B cell (primary cell): Measurements from ENCODE around the gene PARP3. TPM values are rescaled to one million over a fixed set of nuclear protein-coding genes. Genes with fewer than 3 reads are reported as not detected.
A peak's percentile ranks its signal among the peaks of the same experiment; 100 is the strongest.

Experiments
- ATAC-seq: fragments of 200-7000 bp; cut with Tn5 transposase; one replicate; pipeline ENCODE4 v1.10.0; 2021; ENCODE audit warnings: low read depth, mild to moderate bottlenecking, moderate number of reproducible peaks, moderate library complexity
- CTCF ChIA-PET: fragments of 350-600 bp; sonication (Branson Sonifier 250); formaldehyde crosslinking; loops from one replicate; lab custom pipeline; 2021; ENCODE audit warnings: antibody characterized with exemption, inconsistent platforms; lab: Charles Lee
- POLR2A ChIA-PET: fragments of 350-600 bp; sonication (Branson Sonifier 250); formaldehyde crosslinking; loops from one replicate; lab custom pipeline; 2021; ENCODE audit warnings: antibody characterized with exemption; lab: Charles Lee
- DNase-seq: peaks from one replicate; pipeline ENCODE4 v3.0.0; 2013
- H2AFZ ChIP-seq: 2 replicates; pipeline ENCODE4 v1.6.1; 2012; ENCODE audit warnings: mild to moderate bottlenecking, low read depth, low read length; ENCODE audit not compliant: insufficient read depth, poor library complexity, severe bottlenecking
- H3K27ac ChIP-seq, 2 donors: 1 replicate in 1 of 2; 2 replicates in 1 of 2; pipeline ENCODE4 v1.5.1; 2012 to 2013; ENCODE audit warnings: low read length in 2 of 2, mild to moderate bottlenecking in 2 of 2, moderate library complexity in 1 of 2
- H3K27me3 ChIP-seq, 4 experiments: fragments of 200-600 bp in 1 of 4; sonication (generic) in 1 of 4; replicated peaks in 1 of 4; 1 replicate in 2 of 4; 2 replicates in 2 of 4; pipeline versions ENCODE4 v1.6.1 to v1.7.0; 2013 to 2016; ENCODE audit warnings: low read length in 3 of 4, mild to moderate bottlenecking in 2 of 4, mixed read lengths in 1 of 4, moderate library complexity in 1 of 4; ENCODE audit not compliant: insufficient read depth in 4 of 4, control insufficient read depth in 3 of 4; ENCODE audit errors: control extremely low read depth in 1 of 4
- H3K36me3 ChIP-seq, 2 experiments: replicated peaks in 1 of 2; 1 replicate in 1 of 2; 2 replicates in 1 of 2; pipeline versions ENCODE4 v1.6.1 to v1.7.1; 2013; ENCODE audit warnings: low read length in 1 of 2; ENCODE audit not compliant: insufficient read depth in 2 of 2, control insufficient read depth in 1 of 2; ENCODE audit errors: control extremely low read depth in 1 of 2, extremely low read depth in 1 of 2
- H3K4me1 ChIP-seq, 2 donors: fragments of 200-600 bp in 1 of 2; sonication (generic) in 1 of 2; 1 replicate in 1 of 2; 2 replicates in 1 of 2; pipeline versions ENCODE4 v1.5.1 to v1.6.1; 2013 to 2017; ENCODE audit warnings: low read length in 2 of 2; ENCODE audit not compliant: control insufficient read depth in 2 of 2, insufficient read depth in 2 of 2
- H3K4me2 ChIP-seq: replicated peaks from 2 replicates; pipeline ENCODE3; 2012; ENCODE audit warnings: mild to moderate bottlenecking, low read depth, low read length; ENCODE audit not compliant: poor library complexity, severe bottlenecking
- H3K4me3 ChIP-seq, 5 experiments: fragments of 200-600 bp in 1 of 5; sonication (generic) in 1 of 5; 1 replicate in 3 of 5; 2 replicates in 2 of 5; pipeline versions ENCODE4 v1.5.1 to v1.7.0; 2011 to 2016; ENCODE audit warnings: low read length in 4 of 5, mild to moderate bottlenecking in 4 of 5, low read depth in 2 of 5, control low read depth in 1 of 5, moderate library complexity in 1 of 5; ENCODE audit not compliant: insufficient read depth in 1 of 5; ENCODE audit errors: control extremely low read depth in 1 of 5, extremely low read depth in 1 of 5
- H3K79me2 ChIP-seq: fragments of 200-600 bp; sonication (generic); one replicate; pipeline ENCODE4 v1.6.0; 2016; ENCODE audit warnings: low read length; ENCODE audit not compliant: control insufficient read depth, insufficient read depth
- H3K9ac ChIP-seq: fragments of 200-600 bp; sonication (generic); 2 replicates; pipeline ENCODE4 v1.6.1; 2017; ENCODE audit warnings: mild to moderate bottlenecking, low read length, moderate library complexity
- H3K9me3 ChIP-seq, 3 donors: one replicate each; pipeline versions ENCODE4 v1.6.1 to v1.7.1; 2013; ENCODE audit warnings: low read length in 2 of 3; ENCODE audit not compliant: control insufficient read depth in 2 of 3, insufficient read depth in 1 of 3; ENCODE audit errors: control extremely low read depth in 1 of 3
- H4K20me1 ChIP-seq: 2 replicates; pipeline ENCODE4 v1.6.0; 2012; ENCODE audit warnings: mild to moderate bottlenecking, low read length; ENCODE audit not compliant: insufficient read depth, control insufficient read depth, poor library complexity, severe bottlenecking
- H3K27ac Mint-ChIP-seq: one replicate; pipeline ENCODE4 v1.8.0; 2021; ENCODE audit warnings: mixed read lengths
- H3K27me3 Mint-ChIP-seq: one replicate; pipeline ENCODE4 v1.8.0; 2021; ENCODE audit warnings: mixed read lengths
- H3K4me1 Mint-ChIP-seq: one replicate; pipeline ENCODE4 v1.8.0; 2021; ENCODE audit warnings: mixed read lengths
- H3K4me3 Mint-ChIP-seq: one replicate; pipeline ENCODE4 v1.8.0; 2021; ENCODE audit warnings: mixed read lengths
- H3K9me3 Mint-ChIP-seq: one replicate; pipeline ENCODE4 v1.8.0; 2022; ENCODE audit warnings: mixed read lengths; ENCODE audit not compliant: insufficient read depth
- EZH2 ChIP-seq: IDR thresholded peaks from 2 replicates; pipeline ENCODE4 v1.6.1; 2012; ENCODE audit warnings: borderline replicate concordance, low read depth, mild to moderate bottlenecking, moderate library complexity, low read length; ENCODE audit not compliant: insufficient read depth, poor library complexity, severe bottlenecking
- WGBS: methylation state at CpG from one replicate; pipeline ENCODE4 v1.1.5; 2013; ENCODE audit warnings: missing lambda C conversion rate; ENCODE audit not compliant: insufficient coverage; 5-methylcytosine and 5-hydroxymethylcytosine counted together
- intact Hi-C: fragments of 100-400 bp; cut with micrococcal nuclease; formaldehyde crosslinking; loops from one replicate; pipeline ENCODE4 v1.10.0; 2022
- polyA plus RNA-seq: library from polyadenylated mRNA; depleted of rRNA; stranded (reverse); fragments of >200 nt; gene quantifications from 2 replicates; pipeline ENCODE4 v1.2.3, GENCODE V29; 2012
- total RNA-seq, 2 donors: library from RNA; stranded (reverse); fragments of 120-200 nt in 1 of 2; gene quantifications; 1 replicate in 1 of 2; 2 replicates in 1 of 2; pipeline versions ENCODE4 v1.2.3 to v1.2.4, GENCODE V29; 2013 to 2022
- TF ChIP-seq, protein P1 (sequence below): fragments of 200-600 bp; IDR thresholded peaks from one replicate; pipeline ENCODE4 v1.8.0; 2022; ENCODE audit warnings: antibody characterized with exemption, mild to moderate bottlenecking

PARP3 gene
- total and polyA plus RNA-seq, 2 donors (not counting 1 experiment from before 2014, with no cell fraction given), result 17.7 to 29.7 TPM

GRCh38 chr3:51968170-51968775, 26.1 kb downstream of the PARP3 start:
- POLR2A ChIA-PET, result interaction anchor here (1.4 to 1.5 kb wide), 2 partner anchors 9 to 15 kb away, joined by 3 to 4 read pairs; no protein-coding TSS in a partner anchor
- 46% methylated on average over 2 of the region's 11 CpGs for WGBS
- peak overlapping the region in 1 of 2 donors; percentile 56 for H3K27ac ChIP-seq

More at GRCh38 chr3:51968170-51968775, 26.1 kb downstream of the PARP3 start:
- Histone ChIP-seq H3K4me3 (peak overlapping the region in 4 of 5 experiments; percentile 22 to 73 (median 54)), H3K4me1 (peaks cover 6 to 23% of the 10 kb centered on the region in 2 donors), H4K20me1 (no peaks in the 10 kb centered on the region), H3K79me2 (peaks cover 5% of the 10 kb centered on the region), H3K36me3 (peaks cover 0 to 3% of the 10 kb centered on the region in 2 experiments), H2AFZ (peak overlapping the region; percentile 88), H3K9me3 (no peaks in the 10 kb centered on the region), H3K9ac (peak overlapping the region; percentile 75), H3K27me3 (no peaks in the 10 kb centered on the region), H3K4me2 (peak overlapping the region; percentile 99)
- Mint-ChIP-seq H3K9me3 (no peaks in the 10 kb centered on the region), H3K4me1 (peaks cover 23% of the 10 kb centered on the region), H3K4me3 (peak overlapping the region; percentile 88), H3K27me3 (no peaks in the 10 kb centered on the region), H3K27ac (peak overlapping the region; percentile 61)
- ATAC-seq (no peak), DNase-seq (no peak)
- intact Hi-C loops, result no loop called here
- TF ChIP-seq EZH2, result no peak
- TF ChIP-seq, protein P1, sequence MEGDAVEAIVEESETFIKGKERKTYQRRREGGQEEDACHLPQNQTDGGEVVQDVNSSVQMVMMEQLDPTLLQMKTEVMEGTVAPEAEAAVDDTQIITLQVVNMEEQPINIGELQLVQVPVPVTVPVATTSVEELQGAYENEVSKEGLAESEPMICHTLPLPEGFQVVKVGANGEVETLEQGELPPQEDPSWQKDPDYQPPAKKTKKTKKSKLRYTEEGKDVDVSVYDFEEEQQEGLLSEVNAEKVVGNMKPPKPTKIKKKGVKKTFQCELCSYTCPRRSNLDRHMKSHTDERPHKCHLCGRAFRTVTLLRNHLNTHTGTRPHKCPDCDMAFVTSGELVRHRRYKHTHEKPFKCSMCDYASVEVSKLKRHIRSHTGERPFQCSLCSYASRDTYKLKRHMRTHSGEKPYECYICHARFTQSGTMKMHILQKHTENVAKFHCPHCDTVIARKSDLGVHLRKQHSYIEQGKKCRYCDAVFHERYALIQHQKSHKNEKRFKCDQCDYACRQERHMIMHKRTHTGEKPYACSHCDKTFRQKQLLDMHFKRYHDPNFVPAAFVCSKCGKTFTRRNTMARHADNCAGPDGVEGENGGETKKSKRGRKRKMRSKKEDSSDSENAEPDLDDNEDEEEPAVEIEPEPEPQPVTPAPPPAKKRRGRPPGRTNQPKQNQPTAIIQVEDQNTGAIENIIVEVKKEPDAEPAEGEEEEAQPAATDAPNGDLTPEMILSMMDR, result no peak
- CTCF ChIA-PET, result interaction anchor here (0.5 to 2.6 kb wide), 3 partner anchors 11 to 26 kb away, joined by 3 to 14 read pairs (median 3); partner anchors contain the start of genes PARP3 and RRP9
